B cell (primary cell): ENCODE measurements around the gene LBH. TPM values are rescaled to one million over a fixed set of nuclear protein-coding genes. Genes with fewer than 3 reads are reported as not detected.

Experiments
- ATAC-seq: fragments of 200-7000 bp; cut with Tn5 transposase; one replicate; pipeline ENCODE4 v1.10.0; 2021; ENCODE audit warnings: low read depth, mild to moderate bottlenecking, moderate number of reproducible peaks, moderate library complexity
- CTCF ChIA-PET: fragments of 350-600 bp; sonication (Branson Sonifier 250); formaldehyde crosslinking; loops from one replicate; lab custom pipeline; 2021; ENCODE audit warnings: antibody characterized with exemption, inconsistent platforms; lab: Charles Lee
- POLR2A ChIA-PET: fragments of 350-600 bp; sonication (Branson Sonifier 250); formaldehyde crosslinking; loops from one replicate; lab custom pipeline; 2021; ENCODE audit warnings: antibody characterized with exemption; lab: Charles Lee
- DNase-seq: peaks from one replicate; pipeline ENCODE4 v3.0.0; 2013
- H2AFZ ChIP-seq: 2 replicates; pipeline ENCODE4 v1.6.1; 2012; ENCODE audit warnings: mild to moderate bottlenecking, low read depth, low read length; ENCODE audit not compliant: insufficient read depth, poor library complexity, severe bottlenecking
- H3K27ac ChIP-seq, 2 donors: 1 replicate in 1 of 2; 2 replicates in 1 of 2; pipeline ENCODE4 v1.5.1; 2012 to 2013; ENCODE audit warnings: low read length in 2 of 2, mild to moderate bottlenecking in 2 of 2, moderate library complexity in 1 of 2
- H3K27me3 ChIP-seq, 4 experiments: fragments of 200-600 bp in 1 of 4; sonication (generic) in 1 of 4; replicated peaks in 1 of 4; 1 replicate in 2 of 4; 2 replicates in 2 of 4; pipeline versions ENCODE4 v1.6.1 to v1.7.0; 2013 to 2016; ENCODE audit warnings: low read length in 3 of 4, mild to moderate bottlenecking in 2 of 4, mixed read lengths in 1 of 4, moderate library complexity in 1 of 4; ENCODE audit not compliant: insufficient read depth in 4 of 4, control insufficient read depth in 3 of 4; ENCODE audit errors: control extremely low read depth in 1 of 4
- H3K36me3 ChIP-seq, 2 experiments: replicated peaks in 1 of 2; 1 replicate in 1 of 2; 2 replicates in 1 of 2; pipeline versions ENCODE4 v1.6.1 to v1.7.1; 2013; ENCODE audit warnings: low read length in 1 of 2; ENCODE audit not compliant: insufficient read depth in 2 of 2, control insufficient read depth in 1 of 2; ENCODE audit errors: control extremely low read depth in 1 of 2, extremely low read depth in 1 of 2
- H3K4me1 ChIP-seq, 2 donors: fragments of 200-600 bp in 1 of 2; sonication (generic) in 1 of 2; 1 replicate in 1 of 2; 2 replicates in 1 of 2; pipeline versions ENCODE4 v1.5.1 to v1.6.1; 2013 to 2017; ENCODE audit warnings: low read length in 2 of 2; ENCODE audit not compliant: control insufficient read depth in 2 of 2, insufficient read depth in 2 of 2
- H3K4me2 ChIP-seq: replicated peaks from 2 replicates; pipeline ENCODE3; 2012; ENCODE audit warnings: mild to moderate bottlenecking, low read depth, low read length; ENCODE audit not compliant: poor library complexity, severe bottlenecking
- H3K4me3 ChIP-seq, 5 experiments: fragments of 200-600 bp in 1 of 5; sonication (generic) in 1 of 5; 1 replicate in 3 of 5; 2 replicates in 2 of 5; pipeline versions ENCODE4 v1.5.1 to v1.7.0; 2011 to 2016; ENCODE audit warnings: low read length in 4 of 5, mild to moderate bottlenecking in 4 of 5, low read depth in 2 of 5, control low read depth in 1 of 5, moderate library complexity in 1 of 5; ENCODE audit not compliant: insufficient read depth in 1 of 5; ENCODE audit errors: control extremely low read depth in 1 of 5, extremely low read depth in 1 of 5
- H3K79me2 ChIP-seq: fragments of 200-600 bp; sonication (generic); one replicate; pipeline ENCODE4 v1.6.0; 2016; ENCODE audit warnings: low read length; ENCODE audit not compliant: control insufficient read depth, insufficient read depth
- H3K9ac ChIP-seq: fragments of 200-600 bp; sonication (generic); 2 replicates; pipeline ENCODE4 v1.6.1; 2017; ENCODE audit warnings: mild to moderate bottlenecking, low read length, moderate library complexity
- H3K9me3 ChIP-seq, 3 donors: one replicate each; pipeline versions ENCODE4 v1.6.1 to v1.7.1; 2013; ENCODE audit warnings: low read length in 2 of 3; ENCODE audit not compliant: control insufficient read depth in 2 of 3, insufficient read depth in 1 of 3; ENCODE audit errors: control extremely low read depth in 1 of 3
- H4K20me1 ChIP-seq: 2 replicates; pipeline ENCODE4 v1.6.0; 2012; ENCODE audit warnings: mild to moderate bottlenecking, low read length; ENCODE audit not compliant: insufficient read depth, control insufficient read depth, poor library complexity, severe bottlenecking
- H3K27ac Mint-ChIP-seq: one replicate; pipeline ENCODE4 v1.8.0; 2021; ENCODE audit warnings: mixed read lengths
- H3K27me3 Mint-ChIP-seq: one replicate; pipeline ENCODE4 v1.8.0; 2021; ENCODE audit warnings: mixed read lengths
- H3K4me1 Mint-ChIP-seq: one replicate; pipeline ENCODE4 v1.8.0; 2021; ENCODE audit warnings: mixed read lengths
- H3K4me3 Mint-ChIP-seq: one replicate; pipeline ENCODE4 v1.8.0; 2021; ENCODE audit warnings: mixed read lengths
- H3K9me3 Mint-ChIP-seq: one replicate; pipeline ENCODE4 v1.8.0; 2022; ENCODE audit warnings: mixed read lengths; ENCODE audit not compliant: insufficient read depth
- CTCF ChIP-seq: fragments of 200-600 bp; IDR thresholded peaks from one replicate; pipeline ENCODE4 v1.8.0; 2022; ENCODE audit warnings: antibody characterized with exemption, mild to moderate bottlenecking
- EZH2 ChIP-seq: IDR thresholded peaks from 2 replicates; pipeline ENCODE4 v1.6.1; 2012; ENCODE audit warnings: borderline replicate concordance, low read depth, mild to moderate bottlenecking, moderate library complexity, low read length; ENCODE audit not compliant: insufficient read depth, poor library complexity, severe bottlenecking
- WGBS: methylation state at CpG from one replicate; pipeline ENCODE4 v1.1.5; 2013; ENCODE audit warnings: missing lambda C conversion rate; ENCODE audit not compliant: insufficient coverage; 5-methylcytosine and 5-hydroxymethylcytosine counted together
- intact Hi-C: fragments of 100-400 bp; cut with micrococcal nuclease; formaldehyde crosslinking; loops from one replicate; pipeline ENCODE4 v1.10.0; 2022
- polyA plus RNA-seq: library from polyadenylated mRNA; depleted of rRNA; stranded (reverse); fragments of >200 nt; gene quantifications from 2 replicates; pipeline ENCODE4 v1.2.3, GENCODE V29; 2012
- total RNA-seq, 2 donors: library from RNA; stranded (reverse); fragments of 120-200 nt in 1 of 2; gene quantifications; 1 replicate in 1 of 2; 2 replicates in 1 of 2; pipeline versions ENCODE4 v1.2.3 to v1.2.4, GENCODE V29; 2013 to 2022

Gene LBH
- total and polyA plus RNA-seq, 2 donors (not counting 1 experiment from before 2014, with no cell fraction given), result 158 to 201 TPM

- Histone ChIP-seq H3K27ac (peak overlapping the region in 1 of 2 donors; percentile 75), H3K9ac (no peak overlapping the region), H3K27me3 (no peaks in the 10 kb centered on the region), H3K4me3 (no peak overlapping the region), H3K4me2 (peak overlapping the region; percentile 66), H3K36me3 (no peaks in the 10 kb centered on the region), H4K20me1 (no peaks in the 10 kb centered on the region), H3K79me2 (peaks cover 2% of the 10 kb centered on the region), H3K9me3 (no peaks in the 10 kb centered on the region), H2AFZ (peak overlapping the region; percentile 20), H3K4me1 (peaks cover 86 to 93% of the 10 kb centered on the region in 2 donors)
- DNase-seq, result no peak
- intact Hi-C loops, result loop anchor here (2.0 to 5.0 kb wide), 2 partner anchors 15 to 933 kb away; partner anchors contain the start of gene CAPN14
- H3K4me3 Mint-ChIP-seq, result peak overlapping the region; percentile 36
- ATAC-seq, result no peak
- ChIA-PET POLR2A (interaction anchor here (0.7 to 5.4 kb wide), 4 partner anchors 10 to 56 kb away, joined by 4 to 59 read pairs (median 14); partner anchors contain the start of gene LBH), CTCF (interaction anchor here (1.2 to 4.1 kb wide), 4 partner anchors 45 to 428 kb away, joined by 3 to 17 read pairs (median 6); partner anchors contain the start of gene LBH)
- H3K4me1 Mint-ChIP-seq, result peaks cover 91% of the 10 kb centered on the region
- TF ChIP-seq EZH2 (no peak), CTCF (no peak)
- WGBS, result 96% methylated on average over 13 of the region's 14 CpGs
- H3K27ac Mint-ChIP-seq, result peak overlapping the region; percentile 92
- no peaks in the 10 kb centered on the region for H3K27me3 Mint-ChIP-seq
- no peaks in the 10 kb centered on the region for H3K9me3 Mint-ChIP-seq
Measured at GRCh38 chr2:30283931-30284565, 52.7 kb downstream of the LBH start.

- no peak overlapping the region for H3K4me2 ChIP-seq
- H2AFZ ChIP-seq, result no peak overlapping the region
- ATAC-seq, result no peak
- no peak overlapping the region for H3K9ac ChIP-seq
- H3K27me3 ChIP-seq, result no peaks in the 10 kb centered on the region
- Mint-ChIP-seq H3K4me3 (no peak overlapping the region), H3K9me3 (no peaks in the 10 kb centered on the region), H3K27me3 (no peaks in the 10 kb centered on the region), H3K4me1 (peaks cover 91% of the 10 kb centered on the region), H3K27ac (peak overlapping the region; percentile 87)
- peaks cover 5% of the 10 kb centered on the region for H3K79me2 ChIP-seq
- TF ChIP-seq CTCF (no peak), EZH2 (no peak)
- ChIA-PET CTCF (interaction anchor here (1.0 to 4.1 kb wide), 5 partner anchors 12 to 426 kb away, joined by 3 to 22 read pairs (median 12); no protein-coding TSS in a partner anchor), POLR2A (interaction anchor here (1.4 to 4.4 kb wide), 2 partner anchors 12 to 53 kb away, joined by 3 to 51 read pairs; partner anchors contain the start of gene LBH)
- DNase-seq, result no peak
- WGBS, result no CpG with 5 or more reads among the region's 3 CpGs
- no peak overlapping the region for H3K4me3 ChIP-seq
- H3K27ac ChIP-seq, result peak overlapping the region in 1 of 2 donors; percentile 48
- H4K20me1 ChIP-seq, result no peaks in the 10 kb centered on the region
- peaks cover 86 to 93% of the 10 kb centered on the region in 2 donors for H3K4me1 ChIP-seq
- intact Hi-C loops, result loop anchor here (5.0 kb wide), 2 partner anchors 137 to 162 kb away; partner anchors contain the start of gene LCLAT1
- peaks cover 0 to 4% (median 0%) of the 10 kb centered on the region in 3 donors for H3K9me3 ChIP-seq
- H3K36me3 ChIP-seq, result no peaks in the 10 kb centered on the region
Measured at GRCh38 chr2:30285758-30286157, 54.4 kb downstream of the LBH start.
